CD14-positive monocyte (primary cell): Measurements from ENCODE around the gene IL1RL2. TPM values are rescaled to one million over a fixed set of nuclear protein-coding genes. Genes with fewer than 3 reads are reported as not detected.
A peak's percentile ranks its signal among the peaks of the same experiment; 100 is the strongest.

Source experiments
- DNase-seq, 3 donors: peaks; one replicate each; pipeline ENCODE4 v3.0.0-alpha.2; 2011 to 2022
- H2AFZ ChIP-seq: 2 replicates; pipeline ENCODE4 v1.6.0; 2012; ENCODE audit warnings: mild to moderate bottlenecking, low read depth, low read length, inconsistent platforms; ENCODE audit not compliant: insufficient read depth, poor library complexity, severe bottlenecking
- H3K27ac ChIP-seq, 2 donors: 1 replicate in 1 of 2; 2 replicates in 1 of 2; pipeline ENCODE4 v1.5.1; 2012 to 2013; ENCODE audit warnings: low read length in 2 of 2, control low read depth in 1 of 2, inconsistent platforms in 1 of 2, low read depth in 1 of 2, mild to moderate bottlenecking in 1 of 2
- H3K27me3 ChIP-seq, 2 donors: one replicate each; pipeline versions ENCODE4 v1.6.0 to v1.6.1; 2011 to 2013; ENCODE audit warnings: low read length in 2 of 2; ENCODE audit not compliant: control insufficient read depth in 2 of 2, insufficient read depth in 2 of 2
- H3K36me3 ChIP-seq, 2 donors: replicated peaks in 1 of 2; 1 replicate in 1 of 2; 2 replicates in 1 of 2; pipeline versions ENCODE4 v1.5.1 to v1.6.1; 2012 to 2013; ENCODE audit warnings: low read length in 2 of 2, control low read depth in 1 of 2, inconsistent platforms in 1 of 2, mild to moderate bottlenecking in 1 of 2; ENCODE audit not compliant: insufficient read depth in 2 of 2, control insufficient read depth in 1 of 2
- H3K4me1 ChIP-seq, 2 donors: 1 replicate in 1 of 2; 2 replicates in 1 of 2; pipeline versions ENCODE4 v1.5.1 to v1.6.1; 2012 to 2013; ENCODE audit warnings: low read length in 2 of 2, control low read depth in 1 of 2, inconsistent platforms in 1 of 2, mild to moderate bottlenecking in 1 of 2, moderate library complexity in 1 of 2; ENCODE audit not compliant: insufficient read depth in 2 of 2, control insufficient read depth in 1 of 2
- H3K4me2 ChIP-seq: replicated peaks from 2 replicates; pipeline ENCODE3; 2012; ENCODE audit warnings: low read length, moderate library complexity, mild to moderate bottlenecking; ENCODE audit not compliant: poor library complexity, severe bottlenecking; ENCODE audit errors: extremely low read depth
- H3K4me3 ChIP-seq, 3 experiments: fragments of 200-600 bp in 1 of 3; sonication (generic) in 1 of 3; replicated peaks in 1 of 3; 1 replicate in 2 of 3; 2 replicates in 1 of 3; pipeline ENCODE4 v1.5.1; 2011 to 2013; ENCODE audit warnings: low read length in 3 of 3, mild to moderate bottlenecking in 3 of 3, control low read depth in 2 of 3, low read depth in 2 of 3, inconsistent platforms in 1 of 3, moderate library complexity in 1 of 3
- H3K79me2 ChIP-seq: 2 replicates; pipeline ENCODE4 v1.6.0; 2012; ENCODE audit warnings: mild to moderate bottlenecking, control low read depth, inconsistent platforms, low read length, moderate library complexity; ENCODE audit not compliant: insufficient read depth
- H3K9ac ChIP-seq: 2 replicates; pipeline ENCODE4 v1.6.0; 2017; ENCODE audit warnings: low read length, mild to moderate bottlenecking; ENCODE audit not compliant: insufficient read depth, poor library complexity, severe bottlenecking
- H3K9me3 ChIP-seq, 2 donors: replicated peaks in 1 of 2; 1 replicate in 1 of 2; 2 replicates in 1 of 2; pipeline versions ENCODE4 v1.5.1 to v1.6.1; 2012 to 2013; ENCODE audit warnings: low read length in 2 of 2, control low read depth in 1 of 2; ENCODE audit not compliant: control insufficient read depth in 1 of 2, insufficient read depth in 1 of 2
- H4K20me1 ChIP-seq: 2 replicates; pipeline ENCODE4 v1.6.0; 2012; ENCODE audit warnings: mild to moderate bottlenecking, low read length, control low read depth, moderate library complexity; ENCODE audit not compliant: insufficient read depth
- H3K27ac Mint-ChIP-seq, 7 donors: one replicate each; pipeline ENCODE4 v1.8.0; 2020; ENCODE audit warnings: mild to moderate bottlenecking in 7 of 7, mixed read lengths in 7 of 7, moderate library complexity in 6 of 7, inconsistent platforms in 2 of 7
- H3K27me3 Mint-ChIP-seq, 3 donors: one replicate each; pipeline ENCODE4 v1.8.0; 2021 to 2022; ENCODE audit warnings: low read depth in 3 of 3, mild to moderate bottlenecking in 3 of 3, mixed read lengths in 3 of 3, moderate library complexity in 3 of 3, inconsistent platforms in 1 of 3
- H3K36me3 Mint-ChIP-seq, 2 donors: one replicate each; pipeline ENCODE4 v1.8.0; 2020; ENCODE audit warnings: mixed read lengths in 2 of 2, inconsistent platforms in 1 of 2, mild to moderate bottlenecking in 1 of 2
- H3K4me1 Mint-ChIP-seq: one replicate; pipeline ENCODE4 v1.8.0; 2020; ENCODE audit warnings: mild to moderate bottlenecking, mixed read lengths
- H3K4me3 Mint-ChIP-seq, 2 donors: one replicate each; pipeline ENCODE4 v1.8.0; 2020; ENCODE audit warnings: mild to moderate bottlenecking in 2 of 2, mixed read lengths in 2 of 2, moderate library complexity in 1 of 2
- H3K9me3 Mint-ChIP-seq, 7 donors: one replicate each; pipeline ENCODE4 v1.8.0; 2020 to 2022; ENCODE audit warnings: mixed read lengths in 7 of 7, mild to moderate bottlenecking in 6 of 7, moderate library complexity in 6 of 7, inconsistent platforms in 2 of 7
- WGBS: methylation state at CpG from one replicate; pipeline ENCODE4 v1.1.5; 2013; ENCODE audit warnings: missing lambda C conversion rate; ENCODE audit not compliant: insufficient coverage; 5-methylcytosine and 5-hydroxymethylcytosine counted together
- intact Hi-C, 2 donors: fragments of 100-400 bp; cut with micrococcal nuclease; formaldehyde crosslinking; loops; one replicate each; pipeline versions ENCODE4 v1.15.0 to v1.15.1; 2023
- polyA plus RNA-seq, 3 donors: library from polyadenylated mRNA; depleted of rRNA in 1 of 3; unstranded in 2 of 3; stranded (reverse) in 1 of 3; fragments of 300-500 nt in 2 of 3; fragments of >200 nt in 1 of 3; fragmentation: Illumina TruSeq in 2 of 3; gene quantifications; 1 replicate in 2 of 3; 2 replicates in 1 of 3; pipeline ENCODE4 v1.2.3, GENCODE V29; 2012 to 2021
- TF ChIP-seq, protein P1 (sequence below): fragments of 200-600 bp; IDR thresholded peaks from one replicate; pipeline ENCODE4 v1.8.0; 2022; ENCODE audit warnings: antibody characterized with exemption, mild to moderate bottlenecking

Gene IL1RL2
- polyA plus RNA-seq, 3 donors, result 0.07 to 1.5 TPM; not detected in 1

DNA sequence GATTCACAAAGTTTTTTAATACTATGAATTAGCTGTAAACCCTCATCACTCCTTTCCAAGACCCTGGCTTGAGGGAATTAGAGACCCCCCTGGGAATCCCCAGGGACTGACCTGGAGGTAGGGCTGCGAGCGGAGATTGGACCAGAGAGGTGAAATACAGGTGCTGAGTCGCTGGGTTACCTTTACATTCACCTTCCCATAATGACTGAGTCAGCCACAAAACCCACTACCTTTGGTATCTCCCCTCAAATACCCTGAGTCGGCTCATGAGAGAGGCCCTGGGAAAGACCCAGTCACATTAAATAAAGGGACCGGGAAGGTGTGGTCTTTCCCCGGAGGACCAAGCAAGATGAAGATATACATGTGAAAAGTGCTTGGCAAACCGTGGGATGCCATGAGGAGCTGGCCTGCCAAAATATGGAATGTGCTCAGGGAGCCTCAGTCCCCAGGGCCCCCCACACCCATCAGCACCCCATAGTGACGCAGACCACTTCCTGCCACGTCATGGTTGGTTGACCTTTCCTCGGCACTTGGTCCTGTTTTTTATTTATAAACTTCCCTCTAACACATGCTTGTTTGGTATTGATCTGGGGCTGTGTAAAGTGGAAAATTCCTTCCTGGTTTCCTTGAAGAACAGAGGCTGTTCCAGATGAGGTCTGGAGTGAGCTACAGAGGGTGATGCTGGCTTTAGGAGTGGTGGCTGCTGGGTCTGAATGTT is 51.4 kb downstream of the IL1RL2 start:
- no peak overlapping the region for H2AFZ ChIP-seq
- H3K4me1 Mint-ChIP-seq, result peaks cover 47% of the 10 kb centered on the region
- WGBS, result no CpG with 5 or more reads among the region's 10 CpGs

DNA sequence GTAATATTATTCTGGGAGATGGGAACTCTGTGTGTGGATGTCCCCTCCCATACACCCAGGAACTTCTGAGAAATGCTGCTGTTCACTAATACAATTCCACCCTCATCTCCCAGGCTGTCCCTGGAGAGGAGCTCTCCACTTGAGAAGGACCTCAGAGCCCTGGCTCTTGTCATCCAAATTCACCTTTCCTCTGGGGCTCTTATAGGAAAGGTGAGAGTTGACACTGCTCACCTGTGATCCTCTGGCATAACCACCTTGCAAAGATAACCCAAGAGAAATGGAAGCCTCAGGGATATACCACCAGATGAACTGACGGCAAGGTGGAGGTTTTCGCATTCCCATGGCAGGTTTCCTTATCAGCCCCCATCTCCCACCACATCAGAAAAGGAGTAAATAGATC is 52.0 kb downstream of the IL1RL2 start:
- H3K27ac ChIP-seq, result no peak overlapping the region
- intact Hi-C loops, result loop anchor here (5.0 kb wide), 2 partner anchors 204 to 214 kb away; no protein-coding TSS in a partner anchor
- peaks cover 4 to 5% of the 10 kb centered on the region in 2 donors for H3K36me3 Mint-ChIP-seq
- H3K9me3 Mint-ChIP-seq, result peaks cover 0 to 5% (median 0%) of the 10 kb centered on the region in 7 donors
- H3K4me1 Mint-ChIP-seq, result peaks cover 47% of the 10 kb centered on the region
- H3K4me3 ChIP-seq, result no peak overlapping the region
- H3K9ac ChIP-seq, result no peak overlapping the region
- H3K36me3 ChIP-seq, result no peaks in the 10 kb centered on the region
- H3K9me3 ChIP-seq, result no peaks in the 10 kb centered on the region
- DNase-seq, result no peak
- no peaks in the 10 kb centered on the region for H4K20me1 ChIP-seq
- H3K4me2 ChIP-seq, result no peak overlapping the region
- H3K4me3 Mint-ChIP-seq, result peak overlapping the region in 1 of 2 donors; percentile 80
- TF ChIP-seq, protein P1, sequence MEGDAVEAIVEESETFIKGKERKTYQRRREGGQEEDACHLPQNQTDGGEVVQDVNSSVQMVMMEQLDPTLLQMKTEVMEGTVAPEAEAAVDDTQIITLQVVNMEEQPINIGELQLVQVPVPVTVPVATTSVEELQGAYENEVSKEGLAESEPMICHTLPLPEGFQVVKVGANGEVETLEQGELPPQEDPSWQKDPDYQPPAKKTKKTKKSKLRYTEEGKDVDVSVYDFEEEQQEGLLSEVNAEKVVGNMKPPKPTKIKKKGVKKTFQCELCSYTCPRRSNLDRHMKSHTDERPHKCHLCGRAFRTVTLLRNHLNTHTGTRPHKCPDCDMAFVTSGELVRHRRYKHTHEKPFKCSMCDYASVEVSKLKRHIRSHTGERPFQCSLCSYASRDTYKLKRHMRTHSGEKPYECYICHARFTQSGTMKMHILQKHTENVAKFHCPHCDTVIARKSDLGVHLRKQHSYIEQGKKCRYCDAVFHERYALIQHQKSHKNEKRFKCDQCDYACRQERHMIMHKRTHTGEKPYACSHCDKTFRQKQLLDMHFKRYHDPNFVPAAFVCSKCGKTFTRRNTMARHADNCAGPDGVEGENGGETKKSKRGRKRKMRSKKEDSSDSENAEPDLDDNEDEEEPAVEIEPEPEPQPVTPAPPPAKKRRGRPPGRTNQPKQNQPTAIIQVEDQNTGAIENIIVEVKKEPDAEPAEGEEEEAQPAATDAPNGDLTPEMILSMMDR, result no peak
- no peaks in the 10 kb centered on the region for H3K79me2 ChIP-seq
- H3K27me3 ChIP-seq, result peaks cover 6 to 21% of the 10 kb centered on the region in 2 donors
- WGBS, result no CpG with 5 or more reads among the region's 2 CpGs
- peaks cover 21 to 31% of the 10 kb centered on the region in 2 donors for H3K4me1 ChIP-seq
- no peak overlapping the region for H2AFZ ChIP-seq
- peak overlapping the region; percentile 67 to 95 (median 83) for H3K27ac Mint-ChIP-seq
- peaks cover 42 to 54% (median 47%) of the 10 kb centered on the region in 3 donors for H3K27me3 Mint-ChIP-seq

More for the DNA sequence above, 51.4 kb downstream of the IL1RL2 start:
- intact Hi-C loops, result loop anchor here (5.0 kb wide), 2 partner anchors 204 to 214 kb away; no protein-coding TSS in a partner anchor
- peaks cover 6 to 17% of the 10 kb centered on the region in 2 donors for H3K27me3 ChIP-seq
- H3K79me2 ChIP-seq, result no peaks in the 10 kb centered on the region
- no peaks in the 10 kb centered on the region for H3K36me3 ChIP-seq
- DNase-seq, result peak; percentile 57 to 84 (median 61)
- H3K27ac ChIP-seq, result no peak overlapping the region
- Mint-ChIP-seq H3K27ac (peak overlapping the region; percentile 38 to 95 (median 80)), H3K9me3 (peaks cover 0 to 9% (median 0%) of the 10 kb centered on the region in 7 donors), H3K4me3 (peak overlapping the region in 1 of 2 donors; percentile 80), H3K36me3 (peaks cover 4 to 5% of the 10 kb centered on the region in 2 donors), H3K27me3 (peaks cover 42 to 50% (median 44%) of the 10 kb centered on the region in 3 donors)
- H3K4me2 ChIP-seq, result no peak overlapping the region
- H3K9me3 ChIP-seq, result no peaks in the 10 kb centered on the region
- H3K9ac ChIP-seq, result no peak overlapping the region
- no peak overlapping the region for H3K4me3 ChIP-seq
- H3K4me1 ChIP-seq, result peaks cover 21 to 31% of the 10 kb centered on the region in 2 donors
- no peaks in the 10 kb centered on the region for H4K20me1 ChIP-seq
- TF ChIP-seq, protein P1, result no peak
